ENCODE measurements around the gene DPYD. TPM values are rescaled to one million over a fixed set of nuclear protein-coding genes. Genes with fewer than 3 reads are reported as not detected.

Gene DPYD
- total RNA-seq, 4 donors from 2014 or later = 35.7 to 65.4 (median 43.7) TPM

DNA sequence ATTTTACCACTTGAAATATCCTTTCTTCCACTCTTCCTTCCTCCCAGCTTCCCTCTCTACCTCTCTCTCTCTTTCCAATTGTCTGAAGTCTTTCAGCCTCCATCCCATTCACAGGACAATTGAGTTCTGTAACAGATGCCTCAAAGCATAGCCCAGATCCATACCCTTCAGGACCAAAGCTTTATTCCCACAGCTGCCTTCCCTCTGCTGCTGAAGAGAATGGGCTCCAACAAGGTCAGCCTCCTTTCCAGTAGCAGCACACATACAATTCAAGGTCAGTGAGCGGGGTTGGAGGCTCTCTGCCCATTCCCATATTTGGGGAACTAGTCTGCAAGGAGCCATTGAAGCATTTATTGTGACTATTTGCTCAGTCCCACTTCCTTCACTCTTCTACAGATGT lies 179.9 kb downstream of the DPYD start:
- H3K27me3 ChIP-seq = no peaks in the 10 kb centered on the region
- 89 to 100% methylated on average over 1 of the region's 1 CpG for WGBS, 2 donors
- H3K4me1 ChIP-seq = no peaks in the 10 kb centered on the region
- H3K9me3 ChIP-seq = no peaks in the 10 kb centered on the region
- no peak overlapping the region for H3K4me3 ChIP-seq
- TF ChIP-seq POLR2A (IDR thresholded peaks at IDR 0.05) = no peak
- TF ChIP-seq, protein P1, sequence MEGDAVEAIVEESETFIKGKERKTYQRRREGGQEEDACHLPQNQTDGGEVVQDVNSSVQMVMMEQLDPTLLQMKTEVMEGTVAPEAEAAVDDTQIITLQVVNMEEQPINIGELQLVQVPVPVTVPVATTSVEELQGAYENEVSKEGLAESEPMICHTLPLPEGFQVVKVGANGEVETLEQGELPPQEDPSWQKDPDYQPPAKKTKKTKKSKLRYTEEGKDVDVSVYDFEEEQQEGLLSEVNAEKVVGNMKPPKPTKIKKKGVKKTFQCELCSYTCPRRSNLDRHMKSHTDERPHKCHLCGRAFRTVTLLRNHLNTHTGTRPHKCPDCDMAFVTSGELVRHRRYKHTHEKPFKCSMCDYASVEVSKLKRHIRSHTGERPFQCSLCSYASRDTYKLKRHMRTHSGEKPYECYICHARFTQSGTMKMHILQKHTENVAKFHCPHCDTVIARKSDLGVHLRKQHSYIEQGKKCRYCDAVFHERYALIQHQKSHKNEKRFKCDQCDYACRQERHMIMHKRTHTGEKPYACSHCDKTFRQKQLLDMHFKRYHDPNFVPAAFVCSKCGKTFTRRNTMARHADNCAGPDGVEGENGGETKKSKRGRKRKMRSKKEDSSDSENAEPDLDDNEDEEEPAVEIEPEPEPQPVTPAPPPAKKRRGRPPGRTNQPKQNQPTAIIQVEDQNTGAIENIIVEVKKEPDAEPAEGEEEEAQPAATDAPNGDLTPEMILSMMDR (IDR thresholded peaks at IDR 0.05) = no peak
- no peak for TF ChIP-seq EP300 (IDR thresholded peaks at IDR 0.05)
- H3K36me3 ChIP-seq = no peaks in the 10 kb centered on the region
- no peak for DNase-seq (ENCODE audit: low spot score in 2 of 2)
- no peak overlapping the region for H3K27ac ChIP-seq

DNA sequence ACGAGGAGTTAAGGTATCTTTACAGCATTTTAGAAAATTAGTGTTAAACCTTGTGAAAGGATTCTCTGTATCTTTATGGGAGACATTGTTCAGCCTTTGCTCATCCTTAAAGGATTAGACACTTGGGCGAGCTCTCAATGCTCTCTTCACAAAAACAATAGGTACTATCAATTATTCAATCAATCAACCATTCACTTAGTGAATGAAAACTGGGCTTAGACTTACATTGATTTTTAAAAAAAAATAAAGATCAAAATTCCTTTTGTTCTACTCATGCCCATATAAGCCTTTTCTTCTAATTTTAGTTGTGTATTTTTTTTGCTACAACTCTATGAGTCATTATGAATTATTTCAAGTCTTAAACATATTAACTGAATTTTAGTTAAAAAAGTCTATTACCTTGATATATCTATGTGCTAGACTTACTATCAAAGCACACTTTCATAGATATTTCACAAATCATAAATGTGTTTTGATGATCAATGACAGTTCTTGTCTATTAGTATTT lies 181.2 kb downstream of the DPYD start:
- Histone ChIP-seq H3K4me3 (no peak overlapping the region), H3K27ac (no peak overlapping the region), H3K36me3 (no peaks in the 10 kb centered on the region), H3K27me3 (no peaks in the 10 kb centered on the region), H3K9me3 (no peaks in the 10 kb centered on the region), H3K4me1 (no peaks in the 10 kb centered on the region)
- no peak for DNase-seq (ENCODE audit: low spot score in 2 of 2)
- WGBS, 2 donors = 86 to 95% methylated on average over 2 of the region's 2 CpGs
- no peak for TF ChIP-seq EP300 (IDR thresholded peaks at IDR 0.05)

DNA sequence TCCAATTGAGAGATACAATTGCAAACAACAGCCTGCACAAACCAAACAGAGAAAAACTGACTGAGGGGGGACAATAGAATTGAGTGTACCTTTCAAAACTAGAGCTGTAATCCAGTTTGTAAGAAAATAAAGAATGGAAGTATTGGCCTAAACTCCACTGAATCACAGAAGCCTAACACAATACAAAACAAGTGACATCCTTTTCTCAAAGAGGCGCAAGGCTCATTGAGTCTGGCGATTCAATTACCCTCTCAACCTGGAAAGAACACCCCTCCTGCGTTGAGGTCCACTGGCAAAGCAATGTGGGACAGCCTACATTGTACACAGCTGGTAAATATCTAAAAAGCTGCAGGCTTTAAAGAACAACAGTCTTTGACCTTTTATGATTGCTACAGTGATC lies 182.6 kb downstream of the DPYD start:
- H3K4me1 ChIP-seq = no peaks in the 10 kb centered on the region
- no peak overlapping the region for H3K4me3 ChIP-seq
- no peaks in the 10 kb centered on the region for H3K36me3 ChIP-seq
- no peaks in the 10 kb centered on the region for H3K9me3 ChIP-seq
- DNase-seq (ENCODE audit: low spot score in 2 of 2) = no peak
- H3K27me3 ChIP-seq = no peaks in the 10 kb centered on the region
- no peak overlapping the region for H3K27ac ChIP-seq
- TF ChIP-seq EP300 (IDR thresholded peaks at IDR 0.05) (no peak), POLR2A (IDR thresholded peaks at IDR 0.05) (no peak)
- TF ChIP-seq, protein P1 (IDR thresholded peaks at IDR 0.05) = no peak
- 74 to 76% methylated on average over 3 of the region's 3 CpGs for WGBS, 2 donors

DNA sequence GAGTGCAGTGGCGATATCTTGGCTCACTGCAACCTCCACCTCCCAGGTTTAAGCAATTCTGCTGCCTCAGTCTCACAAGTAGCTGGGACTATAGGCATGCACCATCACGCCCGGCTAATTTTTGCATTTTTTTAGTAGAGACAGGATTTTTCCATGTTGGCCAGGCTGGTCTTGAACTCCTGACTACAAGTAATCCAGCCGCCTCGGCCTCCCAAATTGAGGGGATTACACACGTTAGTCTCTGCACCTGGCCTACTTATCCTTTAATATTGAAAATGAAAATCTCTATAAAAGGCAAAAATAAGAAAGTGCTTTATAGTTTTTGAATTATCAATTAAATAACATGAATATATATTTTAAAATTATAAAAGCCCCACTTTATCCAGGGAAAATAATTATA lies 190.6 kb downstream of the DPYD start:
- no peak overlapping the region for H3K27ac ChIP-seq
- H3K4me1 ChIP-seq = no peaks in the 10 kb centered on the region
- H3K9me3 ChIP-seq = no peaks in the 10 kb centered on the region
- 97% methylated on average over 6 of the region's 6 CpGs for WGBS, 2 donors
- no peak for DNase-seq (ENCODE audit: low spot score in 2 of 2)
- no peak overlapping the region for H3K4me3 ChIP-seq
- TF ChIP-seq, protein P1 (IDR thresholded peaks at IDR 0.05) = no peak
- no peak for TF ChIP-seq POLR2A (IDR thresholded peaks at IDR 0.05)
- TF ChIP-seq EP300 (IDR thresholded peaks at IDR 0.05) = no peak
- no peaks in the 10 kb centered on the region for H3K27me3 ChIP-seq
- no peaks in the 10 kb centered on the region for H3K36me3 ChIP-seq

DNA sequence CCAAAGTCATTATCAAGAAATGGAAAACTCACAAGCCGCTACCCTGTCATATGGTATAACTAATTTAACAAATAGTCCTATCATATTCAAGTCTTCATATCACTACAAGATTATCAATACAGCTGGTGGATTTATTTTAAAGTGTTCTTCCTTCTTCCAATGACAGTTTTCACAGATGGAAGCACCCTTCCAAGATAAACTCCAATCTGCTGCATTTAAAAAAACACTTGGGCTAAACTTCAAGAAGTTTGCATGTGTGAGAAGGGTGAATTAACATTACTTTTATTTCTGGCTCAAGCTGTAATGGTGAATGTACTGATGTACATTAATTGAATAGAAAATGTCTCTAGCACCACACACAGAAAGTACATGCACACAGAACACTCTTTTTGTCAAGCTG lies 192.4 kb downstream of the DPYD start:
- Histone ChIP-seq H3K27me3 (no peaks in the 10 kb centered on the region), H3K4me3 (no peak overlapping the region), H3K9me3 (peaks cover 0 to 11% (median 0%) of the 10 kb centered on the region in 4 donors), H3K36me3 (no peaks in the 10 kb centered on the region), H3K4me1 (no peaks in the 10 kb centered on the region), H3K27ac (no peak overlapping the region)
- TF ChIP-seq EP300 (IDR thresholded peaks at IDR 0.05) (no peak), POLR2A (IDR thresholded peaks at IDR 0.05) (no peak)
- DNase-seq (ENCODE audit: low spot score in 2 of 2) = no peak
- 95 to 100% methylated on average over 1 of the region's 1 CpG for WGBS, 2 donors

DNA sequence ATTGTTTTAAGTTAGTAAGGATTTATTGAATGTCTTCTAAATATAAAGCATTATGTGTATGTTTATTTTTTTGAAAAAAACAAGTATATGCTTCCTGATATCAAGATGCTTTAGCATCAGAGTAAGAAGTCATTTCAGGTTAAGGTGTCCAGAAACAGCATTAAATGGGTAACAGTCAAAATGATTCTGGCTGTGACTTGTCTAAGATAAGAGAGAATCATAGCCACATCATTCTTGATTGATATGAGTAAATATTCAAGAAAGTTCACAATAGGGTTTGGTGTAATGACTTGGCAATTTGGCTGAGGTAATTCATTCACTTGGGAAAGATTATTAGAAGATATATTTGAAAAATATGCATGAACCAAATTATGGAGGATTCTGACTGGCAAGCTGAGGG lies 193.8 kb downstream of the DPYD start:
- no peak for DNase-seq (ENCODE audit: low spot score in 2 of 2)
- no peak overlapping the region for H3K4me3 ChIP-seq

More for the DNA sequence above, 193.8 kb downstream of the DPYD start:
- Histone ChIP-seq H3K27me3 (no peaks in the 10 kb centered on the region), H3K27ac (no peak overlapping the region), H3K36me3 (no peaks in the 10 kb centered on the region), H3K9me3 (peaks cover 0 to 12% (median 0%) of the 10 kb centered on the region in 4 donors), H3K4me1 (no peaks in the 10 kb centered on the region)
- TF ChIP-seq EP300 (IDR thresholded peaks at IDR 0.05) (no peak), POLR2A (IDR thresholded peaks at IDR 0.05) (no peak)
- TF ChIP-seq, protein P1 (IDR thresholded peaks at IDR 0.05) = no peak

Data from tibial nerve (tissue), 4 donors.